GM10248 (cell line): ENCODE results near the gene HIGD1A.
A peak's percentile ranks its signal among the peaks of the same experiment; 100 is the strongest.

Experiments
- CTCF ChIA-PET: fragments of 300-600 bp; sonication (Branson Sonifier 250); formaldehyde crosslinking; extraction: SDS; loops from one replicate; lab custom pipeline; 2021; ENCODE audit warnings: antibody characterized with exemption; lab: Yijun Ruan, JAX
- POLR2A ChIA-PET: fragments of 350-650 bp; sonication (Branson Sonifier 250); formaldehyde crosslinking; extraction: SDS; loops from one replicate; lab custom pipeline; 2020; ENCODE audit warnings: antibody characterized with exemption; lab: Yijun Ruan, JAX
- DNase-seq: peaks from one replicate; pipeline ENCODE4 v3.0.0; 2012; ENCODE audit errors: extremely low spot score
- CTCF ChIP-seq: IDR thresholded peaks from 2 replicates; pipeline ENCODE4 v1.5.1; 2012; ENCODE audit warnings: mild to moderate bottlenecking, low read depth; ENCODE audit errors: extremely low read depth, missing control alignments, control extremely low read depth

Gene HIGD1A

GRCh38 chr3:42804106-42804830, at the start of gene HIGD1A:
Gene HIGD1A (minus strand): TSS chr3:42804490. CDS start chr3:42794253, 10,237 bp downstream.
- no peak for TF ChIP-seq CTCF
- CTCF ChIA-PET = interaction anchor here (0.6 to 4.6 kb wide), 9 partner anchors 9 to 77 kb away, joined by 4 to 24 read pairs (median 6); no protein-coding TSS in a partner anchor
- POLR2A ChIA-PET = no interaction called here
- DNase-seq = peak; percentile 98

- no peak for DNase-seq
- TF ChIP-seq CTCF = no peak
- POLR2A ChIA-PET = no interaction called here
- CTCF ChIA-PET = interaction anchor here (1.3 to 4.0 kb wide), 2 partner anchors 14 to 22 kb away, joined by 3 to 23 read pairs; no protein-coding TSS in a partner anchor
Measured at GRCh38 chr3:42853739-42854302, 49.5 kb upstream of the HIGD1A start.

GRCh38 chr3:42853056-42853455, 48.8 kb upstream of the HIGD1A start:
- CTCF ChIA-PET = interaction anchor here (0.8 to 4.0 kb wide), 2 partner anchors 13 to 28 kb away, joined by 3 to 23 read pairs; no protein-coding TSS in a partner anchor
- TF ChIP-seq CTCF = no peak
- no peak for DNase-seq
- POLR2A ChIA-PET = no interaction called here

- DNase-seq = no peak
- TF ChIP-seq CTCF = no peak
- ChIA-PET CTCF (interaction anchor here (0.8 to 4.0 kb wide), 3 partner anchors 13 to 29 kb away, joined by 3 to 23 read pairs (median 5); no protein-coding TSS in a partner anchor), POLR2A (no interaction called here)
Measured at GRCh38 chr3:42852441-42852840, 48.2 kb upstream of the HIGD1A start.

- TF ChIP-seq CTCF = no peak
- DNase-seq = no peak
- ChIA-PET POLR2A (no interaction called here), CTCF (interaction anchor here (0.7 to 4.0 kb wide), 4 partner anchors 12 to 109 kb away, joined by 3 to 23 read pairs (median 4); no protein-coding TSS in a partner anchor)
Measured at GRCh38 chr3:42851228-42851834, 47.0 kb upstream of the HIGD1A start.

- ChIA-PET POLR2A (no interaction called here), CTCF (interaction anchor here (1.0 to 1.8 kb wide), 3 partner anchors 11 to 31 kb away, joined by 4 to 8 read pairs (median 5); no protein-coding TSS in a partner anchor)
- DNase-seq = no peak
- no peak for TF ChIP-seq CTCF
Measured at GRCh38 chr3:42850263-42850662, 46.0 kb upstream of the HIGD1A start.
